ENCODE data around the gene PHIP. TPM values are rescaled to one million over a fixed set of nuclear protein-coding genes. Genes with fewer than 3 reads are reported as not detected.

PHIP gene
- polyA plus RNA-seq, 3 donors: 3.2 to 10.8 (median 5.1) TPM

GRCh38 chr6:79001415-79001814 is 76.6 kb downstream of the PHIP start:
- no peak for DNase-seq
- Histone ChIP-seq H3K9me3 (replicated peaks in 1 of 2; ENCODE audit: control insufficient read depth in 1 of 2, insufficient read depth in 1 of 2, low read length in 2 of 2) (no peaks in the 10 kb centered on the region), H3K79me2 (ENCODE audit: insufficient read depth, low read length) (no peaks in the 10 kb centered on the region), H3K4me3 (replicated peaks in 1 of 3; ENCODE audit: low read depth in 2 of 3, low read length in 3 of 3) (no peak overlapping the region), H3K4me2 (replicated peaks; ENCODE audit: extremely low read depth, low read length, poor library complexity, severe bottlenecking) (no peak overlapping the region), H4K20me1 (ENCODE audit: insufficient read depth, low read length) (peaks cover 13% of the 10 kb centered on the region), H3K36me3 (replicated peaks in 1 of 2; ENCODE audit: control insufficient read depth in 1 of 2, insufficient read depth in 2 of 2, low read length in 2 of 2) (peaks cover 91 to 98% of the 10 kb centered on the region in 2 donors), H3K27ac (ENCODE audit: low read depth in 1 of 2, low read length in 2 of 2) (no peak overlapping the region), H2AFZ (ENCODE audit: insufficient read depth, low read depth, low read length, poor library complexity, severe bottlenecking) (no peak overlapping the region), H3K9ac (ENCODE audit: insufficient read depth, low read length, poor library complexity, severe bottlenecking) (no peak overlapping the region), H3K27me3 (ENCODE audit: control insufficient read depth in 2 of 2, insufficient read depth in 2 of 2, low read length in 2 of 2) (no peaks in the 10 kb centered on the region), H3K4me1 (ENCODE audit: control insufficient read depth in 1 of 2, insufficient read depth in 2 of 2, low read length in 2 of 2) (no peaks in the 10 kb centered on the region)
- intact Hi-C loops (cut with micrococcal nuclease): no loop called here
- TF ChIP-seq CTCF (IDR thresholded peaks at IDR 0.05): no peak
- no CpG with 5 or more reads among the region's 1 CpG for WGBS (ENCODE audit: insufficient coverage)
- Mint-ChIP-seq H3K36me3 (peaks cover 68 to 74% of the 10 kb centered on the region in 2 donors), H3K27ac (peak overlapping the region in 2 of 7 donors; percentile 3 to 13), H3K27me3 (ENCODE audit: low read depth in 3 of 3) (no peaks in the 10 kb centered on the region), H3K4me1 (no peaks in the 10 kb centered on the region), H3K4me3 (no peak overlapping the region), H3K9me3 (peaks cover 0 to 1% (median 0%) of the 10 kb centered on the region in 7 donors)

GRCh38 chr6:78999737-79000136 is 78.3 kb downstream of the PHIP start:
- Mint-ChIP-seq H3K9me3 (peaks cover 0 to 1% (median 0%) of the 10 kb centered on the region in 7 donors), H3K36me3 (peaks cover 81 to 84% of the 10 kb centered on the region in 2 donors), H3K27me3 (ENCODE audit: low read depth in 3 of 3) (no peaks in the 10 kb centered on the region), H3K4me3 (no peak overlapping the region), H3K4me1 (no peaks in the 10 kb centered on the region), H3K27ac (no peak overlapping the region)
- Histone ChIP-seq H3K27me3 (ENCODE audit: control insufficient read depth in 2 of 2, insufficient read depth in 2 of 2, low read length in 2 of 2) (no peaks in the 10 kb centered on the region), H4K20me1 (ENCODE audit: insufficient read depth, low read length) (peaks cover 26% of the 10 kb centered on the region), H2AFZ (ENCODE audit: insufficient read depth, low read depth, low read length, poor library complexity, severe bottlenecking) (no peak overlapping the region), H3K79me2 (ENCODE audit: insufficient read depth, low read length) (no peaks in the 10 kb centered on the region), H3K4me1 (ENCODE audit: control insufficient read depth in 1 of 2, insufficient read depth in 2 of 2, low read length in 2 of 2) (no peaks in the 10 kb centered on the region), H3K27ac (ENCODE audit: low read depth in 1 of 2, low read length in 2 of 2) (no peak overlapping the region), H3K36me3 (replicated peaks in 1 of 2; ENCODE audit: control insufficient read depth in 1 of 2, insufficient read depth in 2 of 2, low read length in 2 of 2) (peaks cover 98% of the 10 kb centered on the region in 2 donors), H3K9me3 (replicated peaks in 1 of 2; ENCODE audit: control insufficient read depth in 1 of 2, insufficient read depth in 1 of 2, low read length in 2 of 2) (no peaks in the 10 kb centered on the region), H3K4me3 (replicated peaks in 1 of 3; ENCODE audit: low read depth in 2 of 3, low read length in 3 of 3) (no peak overlapping the region), H3K9ac (ENCODE audit: insufficient read depth, low read length, poor library complexity, severe bottlenecking) (no peak overlapping the region), H3K4me2 (replicated peaks; ENCODE audit: extremely low read depth, low read length, poor library complexity, severe bottlenecking) (no peak overlapping the region)
- DNase-seq: no peak
- no peak for TF ChIP-seq CTCF (IDR thresholded peaks at IDR 0.05)
- intact Hi-C loops (cut with micrococcal nuclease): no loop called here

Data from CD14-positive monocyte (primary cell).